Measurements from ENCODE around the gene FSTL5.

The FSTL5 gene

DNA sequence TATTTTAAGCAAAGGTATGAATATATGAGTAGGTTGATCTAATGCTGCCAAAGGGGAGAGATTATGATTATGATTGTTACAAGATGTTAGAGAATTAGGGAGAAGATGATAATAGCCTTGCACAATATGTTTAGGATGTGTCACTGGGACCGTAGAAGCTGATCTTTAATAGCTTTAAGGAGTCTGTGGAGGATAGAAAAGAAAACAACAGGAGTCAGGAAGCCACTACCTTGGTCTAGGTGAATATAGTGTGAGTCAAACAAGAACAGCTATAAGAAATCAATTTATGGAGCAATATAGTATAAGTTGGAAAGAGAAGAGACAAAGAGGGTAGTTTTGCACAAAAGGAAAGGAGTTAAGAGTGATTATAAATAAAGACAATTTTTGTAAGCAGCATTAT lies 232.7 kb downstream of the FSTL5 start:
- TF ChIP-seq, protein P1, sequence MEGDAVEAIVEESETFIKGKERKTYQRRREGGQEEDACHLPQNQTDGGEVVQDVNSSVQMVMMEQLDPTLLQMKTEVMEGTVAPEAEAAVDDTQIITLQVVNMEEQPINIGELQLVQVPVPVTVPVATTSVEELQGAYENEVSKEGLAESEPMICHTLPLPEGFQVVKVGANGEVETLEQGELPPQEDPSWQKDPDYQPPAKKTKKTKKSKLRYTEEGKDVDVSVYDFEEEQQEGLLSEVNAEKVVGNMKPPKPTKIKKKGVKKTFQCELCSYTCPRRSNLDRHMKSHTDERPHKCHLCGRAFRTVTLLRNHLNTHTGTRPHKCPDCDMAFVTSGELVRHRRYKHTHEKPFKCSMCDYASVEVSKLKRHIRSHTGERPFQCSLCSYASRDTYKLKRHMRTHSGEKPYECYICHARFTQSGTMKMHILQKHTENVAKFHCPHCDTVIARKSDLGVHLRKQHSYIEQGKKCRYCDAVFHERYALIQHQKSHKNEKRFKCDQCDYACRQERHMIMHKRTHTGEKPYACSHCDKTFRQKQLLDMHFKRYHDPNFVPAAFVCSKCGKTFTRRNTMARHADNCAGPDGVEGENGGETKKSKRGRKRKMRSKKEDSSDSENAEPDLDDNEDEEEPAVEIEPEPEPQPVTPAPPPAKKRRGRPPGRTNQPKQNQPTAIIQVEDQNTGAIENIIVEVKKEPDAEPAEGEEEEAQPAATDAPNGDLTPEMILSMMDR (IDR thresholded peaks at IDR 0.05; ENCODE audit: insufficient read depth, low read length, poor library complexity, severe bottlenecking): no peak
- DNase-seq (ENCODE audit: extremely low read depth, insufficient read length): no peak
- no peaks in the 10 kb centered on the region for H3K36me3 ChIP-seq (ENCODE audit: control insufficient read depth, insufficient read depth, low read length)
- H3K27me3 ChIP-seq (replicated peaks; ENCODE audit: control insufficient read depth, insufficient read depth, low read length): no peaks in the 10 kb centered on the region
- H3K4me3 ChIP-seq (replicated peaks; ENCODE audit: low read depth, low read length): no peak overlapping the region

DNA sequence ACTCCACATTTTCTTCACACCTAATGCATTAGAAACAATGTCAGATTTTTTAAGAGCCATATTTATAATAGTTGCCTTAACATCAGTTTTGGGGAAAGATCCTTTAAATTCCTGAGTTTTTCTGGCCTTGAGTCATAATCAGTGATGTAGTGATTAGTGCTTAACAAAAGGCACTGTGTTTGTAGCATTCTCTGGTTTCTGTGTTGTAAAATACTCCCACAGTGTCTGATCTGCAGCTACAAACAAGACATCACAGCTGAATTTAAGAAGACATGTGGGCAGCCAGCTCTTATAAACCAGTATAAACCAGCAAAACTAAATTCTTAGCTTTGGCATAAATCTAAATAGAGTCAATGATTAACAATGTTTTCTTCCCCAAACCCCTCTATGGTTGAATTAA lies 233.8 kb downstream of the FSTL5 start:
- Histone ChIP-seq H3K27me3 (replicated peaks; ENCODE audit: control insufficient read depth, insufficient read depth, low read length) (no peaks in the 10 kb centered on the region), H3K36me3 (ENCODE audit: control insufficient read depth, insufficient read depth, low read length) (no peaks in the 10 kb centered on the region), H3K4me3 (replicated peaks; ENCODE audit: low read depth, low read length) (no peak overlapping the region)
- TF ChIP-seq, protein P1 (IDR thresholded peaks at IDR 0.05; ENCODE audit: insufficient read depth, low read length, poor library complexity, severe bottlenecking): no peak
- no peak for DNase-seq (ENCODE audit: extremely low read depth, insufficient read length)

DNA sequence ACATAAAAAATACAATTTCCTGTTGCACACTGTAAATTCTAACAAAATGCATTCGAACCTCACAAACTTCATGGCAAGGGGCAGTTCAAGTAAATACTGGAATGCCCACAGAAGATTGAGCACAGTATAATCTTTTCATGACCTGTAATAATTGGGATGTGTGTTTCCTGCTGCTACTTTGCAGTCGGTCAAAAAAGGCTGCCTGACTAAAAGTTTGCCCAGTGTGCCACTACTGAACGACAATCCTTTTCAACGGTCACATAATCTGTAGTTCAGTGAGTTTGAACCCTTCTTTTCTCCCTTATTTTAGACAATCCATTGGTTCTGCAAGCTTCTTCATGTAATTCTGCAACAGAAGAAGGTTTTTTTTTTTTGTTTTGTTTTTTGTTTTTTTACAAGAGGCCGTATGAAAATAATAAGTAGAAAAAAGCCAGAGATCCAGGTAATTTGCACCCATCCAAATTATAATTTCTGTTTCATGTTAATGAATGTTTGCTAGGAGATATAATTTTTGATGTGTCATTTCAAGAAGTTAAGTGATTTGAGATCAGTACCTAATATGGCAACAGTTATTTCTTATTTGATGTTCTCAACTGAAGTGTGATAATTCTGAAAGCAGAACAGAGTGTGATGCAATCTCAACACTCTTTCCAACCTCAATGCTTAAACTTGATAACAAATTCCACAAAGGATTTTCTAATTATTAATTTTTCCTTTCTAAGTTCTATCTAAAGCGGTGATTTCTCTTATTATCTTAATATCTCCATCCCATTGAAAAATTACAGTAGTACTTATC lies 237.6 kb downstream of the FSTL5 start:
- TF ChIP-seq, protein P1 (IDR thresholded peaks at IDR 0.05; ENCODE audit: insufficient read depth, low read length, poor library complexity, severe bottlenecking): no peak
- Histone ChIP-seq H3K27me3 (replicated peaks; ENCODE audit: control insufficient read depth, insufficient read depth, low read length) (no peaks in the 10 kb centered on the region), H3K4me3 (replicated peaks; ENCODE audit: low read depth, low read length) (no peak overlapping the region), H3K36me3 (ENCODE audit: control insufficient read depth, insufficient read depth, low read length) (no peaks in the 10 kb centered on the region)
- DNase-seq (ENCODE audit: extremely low read depth, insufficient read length): no peak

DNA sequence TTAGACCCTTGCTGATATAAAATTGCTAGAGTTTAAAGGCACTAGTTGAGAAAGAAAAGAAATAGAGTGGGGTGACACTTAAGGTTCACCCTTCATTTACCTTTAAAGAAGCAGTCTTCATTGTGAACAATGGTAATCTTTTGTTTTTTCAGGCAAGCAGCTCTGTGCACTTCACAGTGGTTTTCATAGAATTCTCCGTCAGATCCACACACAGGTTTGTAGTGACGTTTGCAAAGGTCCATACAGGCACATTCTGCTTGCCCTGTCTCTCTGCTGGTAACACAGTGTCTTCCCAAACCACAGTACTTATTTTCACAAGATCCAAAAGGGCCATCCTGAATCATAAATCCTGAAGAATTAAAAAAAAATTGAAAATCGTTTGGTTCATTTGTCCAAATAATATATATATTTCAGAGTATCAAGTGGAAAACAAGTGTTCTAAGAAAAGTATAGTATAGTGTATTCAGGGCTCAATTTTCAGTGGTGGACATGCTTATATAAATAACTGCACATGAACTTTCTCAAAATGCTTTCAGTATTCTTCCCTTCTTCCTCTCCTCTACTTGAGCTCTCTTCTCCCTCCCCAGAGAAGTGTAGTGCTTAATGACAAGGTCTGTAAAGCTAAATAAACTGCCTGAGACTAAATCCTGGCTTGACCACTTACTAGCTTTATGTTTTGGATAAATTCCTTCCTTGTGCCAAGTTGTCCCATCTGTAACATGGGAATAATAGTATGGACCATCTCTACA lies 243.3 kb downstream of the FSTL5 start:
- TF ChIP-seq, protein P1 (IDR thresholded peaks at IDR 0.05; ENCODE audit: insufficient read depth, low read length, poor library complexity, severe bottlenecking): no peak
- no peak for DNase-seq (ENCODE audit: extremely low read depth, insufficient read length)
- Histone ChIP-seq H3K36me3 (ENCODE audit: control insufficient read depth, insufficient read depth, low read length) (no peaks in the 10 kb centered on the region), H3K4me3 (replicated peaks; ENCODE audit: low read depth, low read length) (no peak overlapping the region), H3K27me3 (replicated peaks; ENCODE audit: control insufficient read depth, insufficient read depth, low read length) (no peaks in the 10 kb centered on the region)

DNA sequence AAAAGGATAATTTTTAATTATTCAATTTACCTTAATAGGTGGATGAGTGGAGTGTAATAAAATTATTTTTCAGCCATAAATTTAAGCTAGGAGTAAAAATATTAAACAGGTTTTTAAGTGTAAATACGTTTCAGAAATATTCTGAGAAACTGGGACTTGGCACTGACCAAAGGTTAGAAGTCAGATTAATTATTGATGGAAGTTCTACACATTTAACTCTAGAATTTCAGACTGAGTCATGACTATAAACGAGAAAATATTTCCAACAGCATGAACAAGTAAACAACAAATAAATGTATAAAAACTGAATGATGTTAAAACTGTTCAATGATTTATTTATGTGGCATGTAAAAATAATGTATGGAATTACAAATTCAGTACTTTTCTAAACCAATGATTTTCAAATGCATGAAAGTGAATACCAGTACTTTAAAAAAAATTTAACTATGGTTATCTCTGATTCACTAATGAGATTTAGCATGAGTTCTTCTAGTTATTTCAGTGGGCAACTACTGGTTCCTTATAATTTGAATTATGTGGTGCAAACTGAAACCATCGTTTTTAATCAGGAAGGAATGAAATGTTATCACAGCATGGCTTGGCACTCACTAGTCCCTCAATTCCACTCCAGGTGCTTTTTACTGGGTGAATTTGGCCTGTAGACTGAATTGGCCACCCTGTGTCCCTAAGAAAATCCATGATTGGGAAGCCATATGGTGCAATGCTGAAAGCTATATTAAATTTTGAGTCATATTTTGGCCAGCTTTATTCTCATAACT lies 244.2 kb downstream of the FSTL5 start:
- TF ChIP-seq, protein P1 (IDR thresholded peaks at IDR 0.05; ENCODE audit: insufficient read depth, low read length, poor library complexity, severe bottlenecking): no peak
- H3K4me3 ChIP-seq (replicated peaks; ENCODE audit: low read depth, low read length): no peak overlapping the region
- no peak for DNase-seq (ENCODE audit: extremely low read depth, insufficient read length)
- no peaks in the 10 kb centered on the region for H3K27me3 ChIP-seq (replicated peaks; ENCODE audit: control insufficient read depth, insufficient read depth, low read length)
- no peaks in the 10 kb centered on the region for H3K36me3 ChIP-seq (ENCODE audit: control insufficient read depth, insufficient read depth, low read length)

Data from GM06990 (cell line).